GM18861 (cell line): ENCODE results near the gene NOTUM.

Experiments
- ATAC-seq: cut with Tn5 transposase; IDR thresholded peaks from one replicate; pipeline ENCODE4 v1.9.1; 2021; ENCODE audit not compliant: unreplicated experiment

The NOTUM gene

GRCh38 chr17:81940538-81941483, 20.2 kb downstream of the NOTUM start:
- no peak for ATAC-seq

DNA sequence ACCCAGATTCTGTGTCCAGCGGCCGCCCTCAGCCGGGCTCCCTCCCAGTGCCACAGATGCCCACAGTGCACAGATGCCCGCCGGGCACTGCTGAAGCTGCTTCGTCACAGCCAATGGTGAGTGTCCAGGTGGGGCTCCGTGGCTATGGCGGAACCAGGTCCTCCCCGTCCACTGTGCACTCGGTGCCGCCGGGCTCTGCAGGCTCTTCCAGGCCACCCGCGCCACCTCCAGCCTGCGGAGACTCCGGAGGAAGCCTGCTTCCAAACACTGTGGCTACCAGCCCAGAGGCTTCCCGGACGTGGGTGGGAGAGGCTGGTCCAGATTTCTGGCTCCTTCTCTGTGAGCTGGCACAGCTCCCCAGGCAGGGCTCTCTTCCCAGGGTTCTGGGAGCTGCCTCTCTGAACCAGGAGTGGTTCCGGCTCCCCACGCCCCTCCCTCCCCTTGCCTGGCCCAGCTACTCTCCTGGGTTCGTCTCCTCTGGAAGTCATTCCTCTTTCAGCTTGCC, 21.1 kb downstream of the NOTUM start:
- no peak for ATAC-seq

DNA sequence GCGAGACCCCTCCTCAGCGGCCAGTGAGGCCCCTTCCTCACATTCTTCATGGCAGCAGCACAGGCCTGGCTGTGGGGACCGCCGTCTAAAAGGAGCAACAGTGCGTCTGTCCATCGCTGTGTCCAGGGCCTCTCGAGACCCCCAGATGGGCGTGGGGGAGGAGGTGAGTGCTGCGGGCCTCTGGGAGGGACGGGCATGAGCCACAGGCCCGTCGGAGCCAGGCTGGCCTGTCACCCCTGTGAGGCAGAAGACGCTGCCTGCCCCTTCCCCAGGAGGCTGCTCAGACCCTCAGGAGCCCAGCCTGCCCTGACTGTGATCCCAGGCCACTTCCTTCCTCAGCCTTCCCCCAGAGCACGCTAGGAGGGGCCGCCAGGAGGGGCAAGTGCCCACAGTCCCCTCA, 21.8 kb downstream of the NOTUM start:
- ATAC-seq: no peak

GRCh38 chr17:81935709-81936084, 25.3 kb downstream of the NOTUM start:
- no peak for ATAC-seq

- ATAC-seq: no peak
These were observed 25.9 kb downstream of the NOTUM start for GRCh38 chr17:81934850-81935708.

- ATAC-seq: no peak
These were observed 26.8 kb downstream of the NOTUM start for GRCh38 chr17:81934098-81934757.

DNA sequence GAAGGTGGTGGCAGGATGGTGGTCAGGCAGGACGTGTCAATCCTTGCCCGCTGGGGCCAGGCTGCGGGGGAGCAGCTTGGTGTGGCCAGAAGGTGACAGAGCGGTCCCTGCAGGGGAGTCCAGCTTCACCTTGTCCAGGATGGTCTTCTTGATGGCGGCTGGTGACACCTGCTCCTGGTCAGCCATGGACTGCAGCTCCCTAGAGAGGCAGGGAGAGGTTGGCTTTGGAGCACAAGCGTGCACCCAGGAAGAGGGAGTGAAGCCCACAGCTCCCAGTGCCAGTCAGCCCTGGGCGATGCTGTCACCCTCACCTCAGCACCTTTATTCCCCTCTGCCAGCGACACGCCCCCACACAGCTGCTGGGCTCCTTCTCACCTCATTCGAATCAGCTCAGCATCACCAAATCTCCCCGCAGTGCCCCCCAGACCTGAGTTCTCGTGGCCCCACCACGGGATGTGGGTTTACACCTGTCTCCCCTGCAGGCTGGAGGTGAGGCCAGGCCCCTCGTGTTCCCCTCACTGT, 27.7 kb downstream of the NOTUM start:
- no peak for ATAC-seq

DNA sequence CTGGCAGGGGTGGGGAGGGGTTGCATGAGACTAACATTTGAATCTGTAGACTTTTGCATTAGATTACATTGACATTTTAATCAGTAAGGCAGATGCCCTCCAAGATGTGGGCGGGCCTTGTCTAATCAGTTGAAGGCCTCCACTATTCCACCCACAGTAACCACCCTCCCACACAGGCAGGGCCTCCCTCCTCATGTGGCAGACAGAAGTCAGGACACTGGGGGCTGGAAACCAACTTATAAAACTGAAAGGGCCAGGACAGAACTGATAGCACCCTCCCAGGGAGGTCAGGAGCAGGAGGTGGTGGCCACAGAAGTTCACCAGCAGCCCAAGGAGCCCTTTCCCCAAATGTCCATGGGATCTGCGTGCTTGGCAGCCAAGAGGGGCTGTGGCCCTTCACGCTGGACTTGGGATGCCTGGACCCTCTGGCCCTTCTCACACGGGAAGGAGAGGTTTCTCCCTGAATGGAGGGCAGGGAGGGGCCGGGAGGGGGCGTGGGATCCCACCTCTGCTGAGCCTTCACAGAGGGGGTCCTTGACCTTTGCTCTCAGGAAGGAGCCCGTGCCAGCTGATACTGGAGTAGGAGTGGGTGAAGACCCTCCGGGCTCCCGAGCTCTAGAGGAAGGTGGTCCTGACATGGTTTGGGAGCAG, 28.5 kb downstream of the NOTUM start:
- ATAC-seq: no peak

DNA sequence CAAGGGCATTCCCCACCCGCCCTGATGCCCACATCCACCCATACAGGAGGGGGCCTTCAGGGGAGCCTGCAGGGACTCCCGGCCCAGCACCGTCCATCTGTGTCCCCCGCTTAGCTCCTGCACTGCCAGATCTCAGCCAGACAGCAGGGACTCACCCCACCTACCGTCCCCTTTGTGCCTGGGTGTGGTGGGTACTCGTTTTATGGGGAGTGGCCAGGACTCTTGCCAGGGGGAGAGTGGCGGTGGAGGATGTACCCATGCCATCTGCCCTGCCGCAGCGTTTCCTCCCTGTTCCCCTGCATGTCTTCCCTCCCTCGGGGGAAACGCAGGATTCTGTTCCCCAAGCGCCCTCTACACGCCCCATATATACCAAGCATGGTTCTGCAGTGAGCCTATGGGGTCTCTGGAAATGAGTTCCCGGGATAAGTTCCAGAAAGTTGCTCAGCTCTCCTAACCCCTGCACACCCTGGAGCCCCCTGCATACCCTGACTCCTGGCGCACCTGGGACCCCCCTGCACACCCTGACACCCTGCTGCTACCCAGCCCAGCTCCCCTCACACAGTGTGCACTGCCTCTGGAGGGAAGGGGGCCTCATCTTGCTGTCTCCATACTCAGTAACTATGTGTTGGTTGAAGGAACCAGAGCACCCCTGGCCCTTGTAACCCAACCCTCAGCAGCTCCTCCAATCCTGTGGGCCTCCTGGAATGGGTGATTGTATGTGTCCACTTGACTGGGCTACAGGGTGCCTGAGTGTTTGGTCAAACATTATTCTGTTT, 29.2 kb downstream of the NOTUM start:
- no peak for ATAC-seq

- no peak for ATAC-seq
These were observed 29.8 kb downstream of the NOTUM start for GRCh38 chr17:81931189-81931556.

- ATAC-seq: no peak
These were observed 30.6 kb downstream of the NOTUM start for GRCh38 chr17:81930142-81931125.

GRCh38 chr17:81929253-81930141, 31.5 kb downstream of the NOTUM start:
- no peak for ATAC-seq

- ATAC-seq: no peak
These were observed 32.3 kb downstream of the NOTUM start for GRCh38 chr17:81928544-81929252.

DNA sequence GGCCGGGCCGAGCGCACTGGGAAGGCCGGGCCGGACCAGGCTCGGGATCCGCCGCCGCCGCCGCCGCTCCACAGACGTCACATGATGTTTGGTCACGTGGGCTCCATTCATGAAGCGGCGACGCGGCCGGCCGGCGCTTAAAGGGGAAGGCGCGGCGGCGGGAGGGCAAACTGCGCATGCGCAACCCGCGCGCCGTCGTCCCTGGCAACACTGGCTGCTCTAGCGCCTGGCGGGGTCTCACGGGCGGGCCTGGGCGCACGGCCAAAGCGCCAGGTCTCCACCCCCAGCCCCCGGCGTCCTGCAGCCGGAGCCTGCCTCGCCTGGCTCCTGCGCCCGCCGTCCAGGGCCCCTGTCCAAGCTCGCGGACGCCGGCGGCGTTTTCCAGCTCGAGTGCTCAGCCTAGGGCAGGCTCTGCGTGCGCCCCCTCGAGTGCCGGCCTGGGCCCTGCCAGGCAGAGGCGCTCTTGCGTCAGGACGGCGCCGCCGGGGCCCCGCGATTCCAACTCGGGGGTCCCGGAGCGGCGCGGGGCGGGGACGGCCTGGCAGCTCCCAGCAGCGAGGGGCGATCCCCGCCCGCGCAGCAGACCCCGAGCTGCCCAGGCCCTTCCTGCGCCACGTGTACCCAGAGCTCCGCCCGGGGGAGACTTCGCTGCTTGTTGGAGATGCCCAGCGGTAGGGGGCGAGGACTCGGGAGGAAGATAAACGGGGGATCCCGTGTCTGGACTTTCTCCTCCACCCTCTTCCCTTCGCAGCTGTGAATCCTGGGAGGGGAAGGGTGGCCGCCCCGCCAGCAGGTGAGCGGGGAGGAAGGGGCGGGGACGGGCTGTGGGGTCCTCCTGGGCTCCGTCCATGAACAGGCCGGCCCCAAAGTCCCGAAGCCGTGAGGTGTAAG, 33.1 kb downstream of the NOTUM start, which contains the start of gene MAFG:
MAFG (minus strand) TSS at position 83 of the 891 bp plus-strand sequence. CDS start 4,550 bp downstream, outside the sequence.
- peak; percentile 40 for ATAC-seq

GRCh38 chr17:81927152-81927652, 33.8 kb downstream of the NOTUM start:
- peak; percentile 5 for ATAC-seq
